Ascending aorta (tissue), 2 donors: ENCODE measurements around the gene FILIP1L. TPM values are rescaled to one million over a fixed set of nuclear protein-coding genes. Genes with fewer than 3 reads are reported as not detected.
A peak's percentile ranks its signal among the peaks of the same experiment; 100 is the strongest.

Experiments
- DNase-seq, 2 donors: peaks; one replicate each; pipeline ENCODE4 v3.0.0-alpha.2; 2019; ENCODE audit warnings: low spot score in 2 of 2
- H3K27ac ChIP-seq, 2 donors: fragments of 200-600 bp; sonication (generic); one replicate each; pipeline ENCODE4 v1.5.1; 2016 to 2017; ENCODE audit warnings: mild to moderate bottlenecking in 1 of 2
- H3K27me3 ChIP-seq: fragments of 200-600 bp; sonication (generic); one replicate; pipeline ENCODE4 v1.5.1; 2017
- H3K36me3 ChIP-seq, 2 donors: fragments of 200-600 bp; sonication (generic); one replicate each; pipeline ENCODE4 v1.5.1; 2016
- H3K4me1 ChIP-seq, 2 donors: fragments of 200-600 bp; sonication (generic); one replicate each; pipeline ENCODE4 v1.5.1; 2016 to 2017; ENCODE audit warnings: mild to moderate bottlenecking in 1 of 2
- H3K4me3 ChIP-seq, 2 donors: fragments of 200-600 bp; sonication (generic); one replicate each; pipeline ENCODE4 v1.5.1; 2016 to 2017; ENCODE audit warnings: mild to moderate bottlenecking in 1 of 2
- H3K9me3 ChIP-seq, 2 donors: fragments of 200-600 bp; sonication (generic); one replicate each; pipeline ENCODE4 v1.5.1; 2016
- intact Hi-C: fragments of 100-400 bp; cut with DNase I; formaldehyde crosslinking; loops from one replicate; pipeline ENCODE4 v1.15.1; 2023
- total RNA-seq: library from RNA; depleted of rRNA; stranded (reverse); fragments of >200 nt; gene quantifications from one replicate; pipeline ENCODE4 v1.1.0, GENCODE V29; 2016
- TF ChIP-seq, protein P1 (sequence below), 3 experiments: fragments of 200-600 bp in 2 of 3; fragments of 450-650 bp in 1 of 3; sonication (generic) in 2 of 3; IDR thresholded peaks; one replicate each; pipeline ENCODE4 v1.5.1; 2016 to 2019; ENCODE audit warnings: antibody characterized with exemption in 3 of 3, mild to moderate bottlenecking in 1 of 3, moderate library complexity in 1 of 3

The FILIP1L gene
- total RNA-seq, 1 donor from 2014 or later: 106 TPM

DNA sequence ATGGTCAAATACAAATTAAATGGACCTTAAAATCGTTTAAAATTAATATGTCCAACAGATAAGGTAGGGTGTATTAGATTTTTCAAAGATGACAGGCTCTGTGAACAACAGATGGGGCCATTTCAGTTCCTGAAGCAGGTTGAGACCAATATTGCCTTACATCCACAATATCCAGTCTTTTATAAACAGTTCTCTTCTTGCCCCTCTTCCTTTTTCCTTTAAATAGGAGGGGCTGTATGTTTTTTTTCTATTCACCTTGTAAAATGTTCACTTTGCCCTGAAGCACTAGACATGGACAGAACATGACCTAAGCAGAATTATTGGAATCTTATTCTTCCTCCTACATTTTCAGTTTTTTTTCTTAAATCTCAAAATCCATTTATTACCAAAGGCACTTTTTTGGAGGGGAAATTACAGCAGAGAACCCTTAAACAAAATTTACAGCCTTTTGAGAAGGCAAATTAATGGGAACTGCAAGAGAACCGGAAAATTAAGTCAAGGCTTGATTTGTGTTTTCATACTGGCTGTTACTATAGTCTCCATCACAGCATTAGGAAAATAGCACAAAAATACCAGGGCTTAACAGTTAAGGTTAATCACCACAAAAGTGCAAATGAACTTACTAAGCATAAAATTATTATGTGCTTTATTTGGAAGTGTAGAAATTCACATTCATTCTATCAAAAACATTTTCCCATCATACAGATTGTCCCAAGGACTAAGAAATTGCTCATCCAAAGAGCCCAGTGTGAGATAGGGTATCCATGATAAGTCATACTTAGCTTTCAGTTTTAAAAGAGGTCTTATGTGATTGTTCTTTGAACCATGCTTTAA is 240.8 kb downstream of the FILIP1L start:
- no peak for DNase-seq
- Histone ChIP-seq H3K4me1 (peaks cover 0 to 18% of the 10 kb centered on the region in 2 donors), H3K36me3 (peaks cover 31 to 50% of the 10 kb centered on the region in 2 donors), H3K4me3 (peak overlapping the region; percentile 85 to 90), H3K27ac (peak overlapping the region; percentile 97 to 98), H3K27me3 (no peaks in the 10 kb centered on the region), H3K9me3 (no peaks in the 10 kb centered on the region)
- intact Hi-C loops: loop anchor here (2.0 to 10.0 kb wide), 2 partner anchors 167 to 381 kb away; no protein-coding TSS in a partner anchor
- TF ChIP-seq, protein P1, sequence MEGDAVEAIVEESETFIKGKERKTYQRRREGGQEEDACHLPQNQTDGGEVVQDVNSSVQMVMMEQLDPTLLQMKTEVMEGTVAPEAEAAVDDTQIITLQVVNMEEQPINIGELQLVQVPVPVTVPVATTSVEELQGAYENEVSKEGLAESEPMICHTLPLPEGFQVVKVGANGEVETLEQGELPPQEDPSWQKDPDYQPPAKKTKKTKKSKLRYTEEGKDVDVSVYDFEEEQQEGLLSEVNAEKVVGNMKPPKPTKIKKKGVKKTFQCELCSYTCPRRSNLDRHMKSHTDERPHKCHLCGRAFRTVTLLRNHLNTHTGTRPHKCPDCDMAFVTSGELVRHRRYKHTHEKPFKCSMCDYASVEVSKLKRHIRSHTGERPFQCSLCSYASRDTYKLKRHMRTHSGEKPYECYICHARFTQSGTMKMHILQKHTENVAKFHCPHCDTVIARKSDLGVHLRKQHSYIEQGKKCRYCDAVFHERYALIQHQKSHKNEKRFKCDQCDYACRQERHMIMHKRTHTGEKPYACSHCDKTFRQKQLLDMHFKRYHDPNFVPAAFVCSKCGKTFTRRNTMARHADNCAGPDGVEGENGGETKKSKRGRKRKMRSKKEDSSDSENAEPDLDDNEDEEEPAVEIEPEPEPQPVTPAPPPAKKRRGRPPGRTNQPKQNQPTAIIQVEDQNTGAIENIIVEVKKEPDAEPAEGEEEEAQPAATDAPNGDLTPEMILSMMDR (IDR thresholded peaks at IDR 0.05): peak in 1 of 3 experiments; percentile 4

GRCh38 chr3:99872923-99873254 is 241.4 kb downstream of the FILIP1L start:
- no peaks in the 10 kb centered on the region for H3K27me3 ChIP-seq
- DNase-seq: no peak
- no peaks in the 10 kb centered on the region for H3K9me3 ChIP-seq
- peak overlapping the region; percentile 85 to 90 for H3K4me3 ChIP-seq
- peaks cover 32 to 56% of the 10 kb centered on the region in 2 donors for H3K36me3 ChIP-seq
- TF ChIP-seq, protein P1 (IDR thresholded peaks at IDR 0.05): no peak
- intact Hi-C loops: loop anchor here (2.0 to 10.0 kb wide), 2 partner anchors 168 to 382 kb away; no protein-coding TSS in a partner anchor
- H3K4me1 ChIP-seq: peaks cover 0 to 16% of the 10 kb centered on the region in 2 donors
- peak overlapping the region; percentile 97 to 98 for H3K27ac ChIP-seq

DNA sequence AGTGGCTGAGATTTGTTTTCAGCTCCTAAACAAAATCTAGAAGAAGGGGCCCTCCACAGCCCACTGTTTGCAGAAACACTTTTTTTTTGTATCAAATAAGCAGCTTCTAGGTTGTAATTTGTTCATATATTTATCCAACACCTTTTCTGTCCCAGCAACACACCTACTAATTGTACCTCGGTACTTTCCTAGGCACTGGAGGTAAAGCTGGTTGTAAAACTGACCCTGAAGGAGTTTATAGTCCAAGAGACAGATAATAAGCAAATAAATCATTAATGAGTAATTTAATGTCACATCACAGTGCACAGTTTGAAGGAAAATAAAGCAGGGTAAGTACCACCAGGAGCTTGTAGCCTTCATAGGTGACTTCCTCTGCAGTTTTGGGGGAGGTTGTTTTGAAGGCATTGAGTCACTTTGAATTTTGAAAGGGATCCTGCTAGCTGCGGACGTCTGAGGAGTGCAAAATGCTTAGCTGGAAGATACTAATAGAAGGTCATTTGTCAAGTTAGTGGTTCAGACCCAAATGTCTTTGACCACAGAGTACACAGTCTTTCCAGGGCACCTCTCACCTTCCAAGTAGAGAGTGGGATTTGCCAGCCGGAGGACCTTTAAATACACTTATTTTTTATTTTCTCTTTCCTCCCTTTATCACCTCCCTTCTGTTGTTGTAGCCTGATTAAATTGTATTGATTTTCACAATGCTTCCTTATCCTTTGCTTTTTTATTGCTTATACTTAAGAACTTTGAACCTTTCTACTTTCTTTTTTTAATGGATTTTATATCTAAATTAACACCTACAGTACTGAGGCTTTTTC is 242.9 kb downstream of the FILIP1L start:
- intact Hi-C loops: loop anchor here (2.0 to 10.0 kb wide), 2 partner anchors 169 to 383 kb away; no protein-coding TSS in a partner anchor
- DNase-seq: no peak
- H3K4me1 ChIP-seq: peaks cover 4 to 22% of the 10 kb centered on the region in 2 donors
- no peaks in the 10 kb centered on the region for H3K9me3 ChIP-seq
- peak overlapping the region; percentile 85 to 90 for H3K4me3 ChIP-seq
- H3K27ac ChIP-seq: peak overlapping the region; percentile 97 to 98
- peaks cover 44 to 70% of the 10 kb centered on the region in 2 donors for H3K36me3 ChIP-seq
- TF ChIP-seq, protein P1 (IDR thresholded peaks at IDR 0.05): no peak
- H3K27me3 ChIP-seq: no peaks in the 10 kb centered on the region

DNA sequence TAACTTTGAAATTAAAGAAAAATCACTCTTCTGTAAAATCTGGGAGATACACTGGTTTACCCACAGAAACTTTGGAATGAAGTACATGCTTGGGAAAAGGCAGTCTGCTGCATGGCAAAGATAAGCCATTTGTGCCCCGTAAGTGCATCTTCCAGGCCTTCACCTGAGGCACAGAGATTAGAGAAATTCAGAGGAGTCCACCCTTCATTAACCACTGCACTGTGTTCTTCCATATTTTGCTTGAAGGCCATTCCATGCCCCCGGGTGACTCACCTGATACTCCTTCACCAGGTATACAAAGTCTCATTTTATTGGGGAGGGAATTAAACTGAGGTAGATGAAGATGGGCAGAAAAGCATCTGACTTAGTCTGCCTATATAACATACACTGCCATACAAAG is 243.6 kb downstream of the FILIP1L start:
- peaks cover 4 to 27% of the 10 kb centered on the region in 2 donors for H3K4me1 ChIP-seq
- TF ChIP-seq, protein P1 (IDR thresholded peaks at IDR 0.05): no peak
- H3K27me3 ChIP-seq: no peaks in the 10 kb centered on the region
- H3K4me3 ChIP-seq: peak overlapping the region; percentile 85 to 90
- no peak for DNase-seq
- peak overlapping the region; percentile 97 to 98 for H3K27ac ChIP-seq
- H3K36me3 ChIP-seq: peaks cover 44 to 75% of the 10 kb centered on the region in 2 donors
- intact Hi-C loops: loop anchor here (10.0 kb wide), 1 partner anchor 384 kb away; no protein-coding TSS in a partner anchor
- no peaks in the 10 kb centered on the region for H3K9me3 ChIP-seq

DNA sequence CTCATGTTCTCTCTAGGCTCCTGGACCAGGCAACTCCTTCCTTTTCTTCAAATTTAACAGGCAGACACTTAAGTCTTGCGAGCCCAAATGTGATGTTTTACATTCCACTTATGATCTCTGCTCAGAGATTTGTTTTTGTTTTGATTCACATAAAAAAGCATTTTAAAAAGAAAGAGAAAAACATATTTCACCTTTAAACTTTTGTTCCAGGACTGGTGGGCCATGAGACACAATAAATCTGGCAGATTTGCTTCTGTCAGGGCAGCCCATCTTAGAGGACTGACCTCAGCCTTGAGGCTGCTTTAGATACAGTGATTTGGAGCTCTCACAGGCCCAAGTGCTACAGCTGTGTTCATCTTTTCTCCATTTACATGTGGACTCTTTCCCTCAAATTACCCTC is 244.7 kb downstream of the FILIP1L start:
- H3K9me3 ChIP-seq: no peaks in the 10 kb centered on the region
- intact Hi-C loops: loop anchor here (5.0 to 10.0 kb wide), 2 partner anchors 293 to 385 kb away; no protein-coding TSS in a partner anchor
- H3K27me3 ChIP-seq: no peaks in the 10 kb centered on the region
- H3K27ac ChIP-seq: peak overlapping the region; percentile 97 to 98
- TF ChIP-seq, protein P1 (IDR thresholded peaks at IDR 0.05): no peak
- peaks cover 6 to 31% of the 10 kb centered on the region in 2 donors for H3K4me1 ChIP-seq
- H3K4me3 ChIP-seq: peak overlapping the region; percentile 85 to 90
- DNase-seq: no peak
- peaks cover 50 to 82% of the 10 kb centered on the region in 2 donors for H3K36me3 ChIP-seq
